ENCODE data around the gene KIAA0232.

Gene KIAA0232

DNA sequence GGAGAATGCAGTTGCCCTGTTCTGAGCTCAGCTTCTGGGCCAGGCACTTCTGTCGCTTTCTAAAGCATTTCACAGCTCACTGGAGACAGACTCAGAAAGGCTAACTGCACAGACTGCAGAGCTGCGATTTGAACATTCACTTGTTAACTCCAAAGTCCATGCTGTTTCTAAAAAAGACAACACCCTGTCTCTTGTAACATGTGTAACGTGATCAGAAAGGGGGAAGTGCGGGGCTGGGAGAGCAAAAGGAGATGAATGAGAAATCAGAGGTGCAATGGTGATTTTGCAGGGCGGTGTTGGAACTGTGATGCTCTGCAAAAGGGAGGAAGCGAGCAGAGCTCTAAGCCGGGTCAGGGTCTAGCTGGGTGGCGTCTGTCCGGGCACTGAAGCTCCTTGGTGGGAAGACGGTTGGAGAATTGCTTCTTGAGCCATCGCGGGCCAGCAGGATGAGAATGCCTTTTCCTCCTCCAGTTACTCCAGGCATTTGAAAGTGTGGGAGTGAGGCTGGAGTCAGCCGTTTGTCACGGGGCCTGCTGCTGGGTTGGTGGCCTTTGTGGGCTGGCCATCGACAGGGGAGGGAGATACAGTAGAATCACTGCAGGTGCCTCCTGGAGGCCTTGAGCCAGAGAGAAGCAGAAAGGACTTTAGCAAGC is 147.4 kb downstream of the KIAA0232 start:
- H3K4me3 Mint-ChIP-seq = no peak overlapping the region
- H3K27me3 Mint-ChIP-seq = no peaks in the 10 kb centered on the region
- no peak for DNase-seq
- H3K27ac Mint-ChIP-seq = no peak overlapping the region
- H3K36me3 Mint-ChIP-seq (ENCODE audit: low read depth) = peaks cover 78% of the 10 kb centered on the region
- H3K4me1 Mint-ChIP-seq (ENCODE audit: low read depth) = peaks cover 75% of the 10 kb centered on the region
- no peaks in the 10 kb centered on the region for H3K9me3 Mint-ChIP-seq

DNA sequence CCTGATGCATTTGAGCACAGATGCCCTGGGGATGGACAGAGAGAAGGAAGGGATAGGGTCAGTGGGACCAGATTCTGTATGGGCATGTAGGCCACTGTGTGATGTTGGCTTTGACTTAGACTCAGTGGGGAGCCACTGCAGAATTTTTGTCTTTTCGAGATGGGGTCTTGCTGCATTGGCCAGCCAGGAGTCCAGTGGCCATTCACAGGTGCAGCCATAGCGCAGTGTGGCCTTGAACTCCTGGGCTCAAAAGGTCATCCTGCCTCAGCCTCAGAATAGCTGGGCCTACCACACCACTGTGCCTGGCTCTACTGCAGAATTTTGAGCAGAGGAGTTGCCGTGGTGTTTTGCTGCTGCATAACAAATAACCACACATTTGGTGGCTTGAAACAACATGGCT is 149.9 kb downstream of the KIAA0232 start:
- Mint-ChIP-seq H3K9me3 (no peaks in the 10 kb centered on the region), H3K27me3 (no peaks in the 10 kb centered on the region), H3K36me3 (ENCODE audit: low read depth) (peaks cover 73% of the 10 kb centered on the region), H3K27ac (no peak overlapping the region), H3K4me3 (no peak overlapping the region), H3K4me1 (ENCODE audit: low read depth) (peaks cover 67% of the 10 kb centered on the region)
- no peak for DNase-seq

DNA sequence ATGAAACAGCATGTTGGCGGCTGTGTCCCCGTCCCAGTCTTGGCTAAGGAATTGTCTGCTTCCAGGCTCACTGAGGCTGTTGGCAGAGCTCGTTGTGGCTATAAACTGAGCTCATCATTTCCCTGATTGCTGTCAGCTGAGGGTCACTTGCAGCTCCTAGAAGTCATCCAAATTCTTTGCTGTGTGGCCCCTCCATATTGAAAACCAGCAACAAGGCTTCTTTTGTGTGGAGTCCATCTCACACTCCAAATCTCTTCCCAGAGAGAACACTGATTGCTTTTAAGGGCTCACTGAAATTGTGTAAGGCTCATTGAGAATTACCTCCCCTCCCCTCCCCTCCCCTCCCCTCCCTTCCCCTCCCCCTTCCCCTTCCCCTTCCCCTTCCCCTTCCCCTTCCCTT is 150.4 kb downstream of the KIAA0232 start:
- H3K4me1 Mint-ChIP-seq (ENCODE audit: low read depth) = peaks cover 67% of the 10 kb centered on the region
- H3K27ac Mint-ChIP-seq = no peak overlapping the region
- DNase-seq = no peak
- H3K9me3 Mint-ChIP-seq = no peaks in the 10 kb centered on the region
- H3K4me3 Mint-ChIP-seq = no peak overlapping the region
- peaks cover 70% of the 10 kb centered on the region for H3K36me3 Mint-ChIP-seq (ENCODE audit: low read depth)
- H3K27me3 Mint-ChIP-seq = no peaks in the 10 kb centered on the region
